Measurements from ENCODE around the gene TMEM163. TPM values are rescaled to one million over a fixed set of nuclear protein-coding genes. Genes with fewer than 3 reads are reported as not detected.
A peak's percentile ranks its signal among the peaks of the same experiment; 100 is the strongest.

TMEM163 gene
- total and polyA plus RNA-seq, 2 of the 13 experiments (the other 11 are each of a cell fraction or from before 2014, with no cell fraction given), result 0.05 TPM; not detected in 1

- TF ChIP-seq ZNF788 (CRISPR knock-in tag; IDR thresholded peaks at IDR 0.05; ENCODE audit: borderline replicate concordance) (0 out of 2 replicates have a peak, but pooled peaks have one; percentile 41), ZNF317 (CRISPR knock-in tag; IDR thresholded peaks at IDR 0.05) (no peak), ZNF761 (CRISPR knock-in tag; conservative IDR thresholded peaks at IDR 0.05) (0 out of 2 replicates have a peak, but pooled peaks have one; percentile 82), CAMTA2 (CRISPR knock-in tag; IDR thresholded peaks at IDR 0.05; ENCODE audit: borderline replicate concordance) (no peak), ZFAT (CRISPR knock-in tag; conservative IDR thresholded peaks at IDR 0.05) (peak; percentile 78; the same call in 1 of the 2 replicates), UBTF (CRISPR knock-in tag; IDR thresholded peaks at IDR 0.05) (0 out of 2 replicates have a peak, but pooled peaks have one; percentile 54), ZKSCAN1 (IDR thresholded peaks at IDR 0.05; ENCODE audit: low read length) (no peak), ZUFSP (CRISPR knock-in tag; IDR thresholded peaks at IDR 0.05; ENCODE audit: borderline replicate concordance) (no peak), ZNF605 (CRISPR knock-in tag; IDR thresholded peaks at IDR 0.05) (no peak), GATAD2A (CRISPR knock-in tag; IDR thresholded peaks at IDR 0.05) (0 out of 2 replicates have a peak, but pooled peaks have one; percentile 9), ZSCAN29 (CRISPR knock-in tag; conservative IDR thresholded peaks at IDR 0.05) (0 out of 2 replicates have a peak, but pooled peaks have one; percentile 31), ZNF660 (CRISPR knock-in tag; IDR thresholded peaks at IDR 0.05; ENCODE audit: borderline replicate concordance, low read depth) (no peak), PHF5A (CRISPR knock-in tag; IDR thresholded peaks at IDR 0.05; ENCODE audit: low read depth, unreplicated experiment) (no peak), NR2C2 (CRISPR knock-in tag; IDR thresholded peaks at IDR 0.05; ENCODE audit: borderline replicate concordance) (no peak), KLF6 (CRISPR knock-in tag; IDR thresholded peaks at IDR 0.05) (no peak), ZSCAN9 (CRISPR knock-in tag; IDR thresholded peaks at IDR 0.05; ENCODE audit: borderline replicate concordance) (no peak), ZNF558 (CRISPR knock-in tag; IDR thresholded peaks at IDR 0.05; ENCODE audit: borderline replicate concordance) (peak; percentile 65; the same call in 1 of the 2 replicates), ZNF724P (CRISPR knock-in tag; IDR thresholded peaks at IDR 0.05; ENCODE audit: borderline replicate concordance) (0 out of 2 replicates have a peak, but pooled peaks have one; percentile 54)
- TF ChIP-seq, protein P1, sequence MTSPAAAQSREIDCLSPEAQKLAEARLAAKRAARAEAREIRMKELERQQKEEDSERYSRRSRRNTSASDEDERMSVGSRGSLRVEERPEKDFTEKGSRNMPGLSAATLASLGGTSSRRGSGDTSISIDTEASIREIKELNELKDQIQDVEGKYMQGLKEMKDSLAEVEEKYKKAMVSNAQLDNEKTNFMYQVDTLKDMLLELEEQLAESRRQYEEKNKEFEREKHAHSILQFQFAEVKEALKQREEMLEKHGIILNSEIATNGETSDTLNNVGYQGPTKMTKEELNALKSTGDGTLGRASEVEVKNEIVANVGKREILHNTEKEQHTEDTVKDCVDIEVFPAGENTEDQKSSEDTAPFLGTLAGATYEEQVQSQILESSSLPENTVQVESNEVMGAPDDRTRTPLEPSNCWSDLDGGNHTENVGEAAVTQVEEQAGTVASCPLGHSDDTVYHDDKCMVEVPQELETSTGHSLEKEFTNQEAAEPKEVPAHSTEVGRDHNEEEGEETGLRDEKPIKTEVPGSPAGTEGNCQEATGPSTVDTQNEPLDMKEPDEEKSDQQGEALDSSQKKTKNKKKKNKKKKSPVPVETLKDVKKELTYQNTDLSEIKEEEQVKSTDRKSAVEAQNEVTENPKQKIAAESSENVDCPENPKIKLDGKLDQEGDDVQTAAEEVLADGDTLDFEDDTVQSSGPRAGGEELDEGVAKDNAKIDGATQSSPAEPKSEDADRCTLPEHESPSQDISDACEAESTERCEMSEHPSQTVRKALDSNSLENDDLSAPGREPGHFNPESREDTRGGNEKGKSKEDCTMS (CRISPR knock-in tag; conservative IDR thresholded peaks at IDR 0.05), result no peak
Measured at GRCh38 chr2:134706587-134707329, 12.0 kb downstream of the TMEM163 start (continued).

Data from HepG2 (cell line).